K562 (cell line): Measurements from ENCODE around the gene KIF5C. TPM values are rescaled to one million over a fixed set of nuclear protein-coding genes. Genes with fewer than 3 reads are reported as not detected.

Experiments used
- ATAC-seq: fragments of 200-7000 bp; cut with Tn5 transposase; 3 replicates; pipeline ENCODE4 v1.9.1; 2020; ENCODE audit warnings: moderate library complexity
- BruUV-seq: library from RNA; stranded (reverse); fragments of 400-500 nt; replicated peaks from 2 replicates; lab custom pipeline; 2021; lab: Mats Ljungman, UMichigan
- CTCF ChIA-PET: fragments of 300-600 bp; formaldehyde crosslinking; extraction: SDS; loops from one replicate; lab custom pipeline; 2021; ENCODE audit warnings: low intra/inter-chr PET ratio; lab: Yijun Ruan, JAX
- POLR2A ChIA-PET: fragments of 300-600, 350-650 bp; sonication (Branson Sonifier 250); formaldehyde crosslinking; extraction: SDS; loops from one replicate; lab custom pipeline; 2021; ENCODE audit warnings: antibody characterized with exemption, inconsistent platforms; lab: Yijun Ruan, JAX
- DNase-seq, 4 experiments: peaks; one replicate each; pipeline versions ENCODE4 v3.0.0 to v3.0.0-alpha.2; 2011 to 2018; ENCODE audit warnings: low spot score in 3 of 4, mixed read lengths in 3 of 4; ENCODE audit errors: extremely low read depth in 1 of 4
- FAIRE-seq: peaks from 2 replicates; lab custom pipeline; 2011; peaks lifted over from hg19 to GRCh38; lab: Jason Lieb, UNC
- H2AFZ ChIP-seq: 2 replicates; pipeline ENCODE4 v1.6.0; 2011; ENCODE audit warnings: low read depth, low read length, control low read depth, inconsistent platforms
- H3K27ac ChIP-seq: fragments of 200-600 bp; 3 replicates; pipeline ENCODE4 v1.8.0; 2011; ENCODE audit warnings: low read depth, mild to moderate bottlenecking, control low read depth, inconsistent platforms, low read length, moderate library complexity, mixed read lengths; ENCODE audit errors: extremely low read depth
- H3K27me3 ChIP-seq, 2 experiments: fragments of 300-600 bp in 1 of 2; 2 replicates in 1 of 2; 3 replicates in 1 of 2; pipeline versions ENCODE4 v1.6.0 to v1.8.0; 2011; ENCODE audit warnings: inconsistent platforms in 2 of 2, low read length in 2 of 2, mild to moderate bottlenecking in 1 of 2, mixed read lengths in 1 of 2, moderate library complexity in 1 of 2; ENCODE audit not compliant: control insufficient read depth in 2 of 2, insufficient read depth in 2 of 2
- H3K36me3 ChIP-seq: fragments of 300-600 bp; 3 replicates; pipeline ENCODE4 v1.8.0; 2011; ENCODE audit warnings: mild to moderate bottlenecking, low read length, inconsistent platforms; ENCODE audit not compliant: control insufficient read depth, insufficient read depth
- H3K4me1 ChIP-seq, 2 experiments: fragments of 200-600 bp in 1 of 2; replicated peaks in 1 of 2; 2 replicates in 1 of 2; 3 replicates in 1 of 2; pipeline versions ENCODE4 v1.5.1 to v1.8.0; 2011; ENCODE audit warnings: inconsistent platforms in 2 of 2, low read length in 2 of 2, mild to moderate bottlenecking in 1 of 2, mixed read lengths in 1 of 2, moderate library complexity in 1 of 2; ENCODE audit not compliant: control insufficient read depth in 2 of 2, insufficient read depth in 2 of 2
- H3K4me2 ChIP-seq: 2 replicates; pipeline ENCODE4 v1.6.1; 2011; ENCODE audit warnings: low read length, control low read depth, inconsistent platforms, mixed read lengths; ENCODE audit not compliant: insufficient read depth
- H3K4me3 ChIP-seq: fragments of 200-600 bp; sonication (generic), shearing (Covaris generic); 2 replicates; pipeline ENCODE4 v1.5.1; 2016; ENCODE audit warnings: control low read depth, inconsistent platforms
- H3K79me2 ChIP-seq: fragments of 200-600 bp; 3 replicates; pipeline ENCODE4 v1.8.0; 2011; ENCODE audit warnings: low read length, inconsistent platforms; ENCODE audit not compliant: control insufficient read depth, insufficient read depth
- H3K9ac ChIP-seq, 2 experiments: 2 replicates each; pipeline versions ENCODE4 v1.6.0 to v1.6.1; 2011; ENCODE audit warnings: low read depth in 2 of 2, low read length in 2 of 2, control low read depth in 1 of 2, inconsistent platforms in 1 of 2, mild to moderate bottlenecking in 1 of 2, mixed read lengths in 1 of 2; ENCODE audit not compliant: insufficient read depth in 1 of 2
- H3K9me1 ChIP-seq: one replicate; pipeline ENCODE4 v1.6.0; 2011; ENCODE audit warnings: inconsistent platforms, mild to moderate bottlenecking, low read length, moderate library complexity; ENCODE audit not compliant: control insufficient read depth, insufficient read depth
- H3K9me3 ChIP-seq: replicated peaks from 2 replicates; pipeline ENCODE4 v1.5.1; 2011; ENCODE audit warnings: low read depth, low read length, inconsistent platforms; ENCODE audit not compliant: control insufficient read depth, insufficient read depth
- H4K20me1 ChIP-seq: replicated peaks from 2 replicates; pipeline ENCODE4 v1.6.1; 2011; ENCODE audit warnings: low read length, inconsistent platforms, mixed read lengths; ENCODE audit not compliant: control insufficient read depth, insufficient read depth
- ARID1B ChIP-seq: fragments of 450-650 bp; IDR thresholded peaks from 2 replicates; pipeline ENCODE4 v1.6.1; 2016; ENCODE audit warnings: antibody characterized with exemption, mild to moderate bottlenecking, inconsistent platforms
- CBX1 ChIP-seq: sonication (generic); IDR thresholded peaks from 2 replicates; pipeline ENCODE4 v1.6.1; 2016; ENCODE audit warnings: antibody characterized with exemption, low read depth, mild to moderate bottlenecking
- COPS2 ChIP-seq: fragments of 450-650 bp; conservative IDR thresholded peaks from 2 replicates; pipeline ENCODE4 v1.6.1; 2016; ENCODE audit warnings: mild to moderate bottlenecking, moderate library complexity
- CTBP1 ChIP-seq: fragments of 450-650 bp; IDR thresholded peaks from 2 replicates; pipeline ENCODE4 v1.6.1; 2016; ENCODE audit warnings: borderline replicate concordance
- HDAC1 ChIP-seq, 2 experiments: fragments of 450-650 bp; IDR thresholded peaks; 2 replicates each; pipeline ENCODE4 v1.6.1; 2016 to 2017; ENCODE audit warnings: inconsistent platforms in 1 of 2, mild to moderate bottlenecking in 1 of 2, moderate library complexity in 1 of 2
- KDM1A ChIP-seq, 2 experiments: fragments of 450-650 bp; IDR thresholded peaks; 2 replicates each; pipeline ENCODE4 v1.6.1; 2016; ENCODE audit warnings: mild to moderate bottlenecking in 2 of 2
- MEIS2 ChIP-seq: fragments of 450-650 bp; IDR thresholded peaks from 2 replicates; pipeline ENCODE4 v1.6.1; 2014; ENCODE audit warnings: mild to moderate bottlenecking; ENCODE audit not compliant: partially characterized antibody
- MLLT1 ChIP-seq, 2 experiments: fragments of 450-650 bp; IDR thresholded peaks; 2 replicates each; pipeline ENCODE4 v1.6.1; 2016
- MTA2 ChIP-seq: fragments of 450-650 bp; IDR thresholded peaks from 2 replicates; pipeline ENCODE4 v1.6.1; 2016; ENCODE audit warnings: low read depth
- PBX2 ChIP-seq, 2 experiments: IDR thresholded peaks in 1 of 2; conservative IDR thresholded peaks in 1 of 2; 2 replicates each; pipeline ENCODE4 v1.6.1; 2016; ENCODE audit warnings: low read depth in 2 of 2, mild to moderate bottlenecking in 1 of 2, missing compliant biosample characterization in 1 of 2, missing genetic modification characterization in 1 of 2, moderate library complexity in 1 of 2
- PHF20 ChIP-seq: fragments of 450-650 bp; IDR thresholded peaks from 2 replicates; pipeline ENCODE4 v1.6.1; 2018; ENCODE audit not compliant: partially characterized antibody
- PHF21A ChIP-seq: fragments of 450-650 bp; IDR thresholded peaks from 2 replicates; pipeline ENCODE4 v1.6.1; 2017; ENCODE audit warnings: low read depth, borderline replicate concordance
- RBM15 ChIP-seq: fragments of 200-400 bp; formaldehyde crosslinking; IDR thresholded peaks from 2 replicates; pipeline ENCODE4 v1.6.1; 2018; ENCODE audit warnings: mild to moderate bottlenecking, low read length, moderate library complexity; ENCODE audit not compliant: insufficient read depth
- RHOXF2B ChIP-seq: fragments of 250-450 bp; sonication (Bioruptor Pico); conservative IDR thresholded peaks from 2 replicates; pipeline ENCODE4 v1.5.1; 2021
- SIN3B ChIP-seq: fragments of 450-650 bp; IDR thresholded peaks from 2 replicates; pipeline ENCODE4 v1.6.1; 2017; ENCODE audit warnings: low read depth, mild to moderate bottlenecking, moderate library complexity
- SOX6 ChIP-seq: fragments of 450-650 bp; IDR thresholded peaks from 2 replicates; pipeline ENCODE4 v1.6.1; 2014; ENCODE audit warnings: mild to moderate bottlenecking
- TAL1 ChIP-seq: fragments of 450-650 bp; IDR thresholded peaks from 2 replicates; pipeline ENCODE4 v1.6.1; 2016; ENCODE audit warnings: mild to moderate bottlenecking
- TCF3 ChIP-seq: sonication (generic); formaldehyde crosslinking; IDR thresholded peaks from 2 replicates; pipeline ENCODE4 v1.4.0; 2020; ENCODE audit warnings: mild to moderate bottlenecking, missing genetic modification reagents
- TEAD4 ChIP-seq, 2 experiments: sonication (generic) in 1 of 2; formaldehyde crosslinking in 1 of 2; IDR thresholded peaks; 2 replicates each; pipeline versions ENCODE4 v1.6.1 to v1.8.0; 2012 to 2022; ENCODE audit warnings: borderline replicate concordance in 1 of 2, inconsistent platforms in 1 of 2, low read length in 1 of 2, mild to moderate bottlenecking in 1 of 2, missing genetic modification reagents in 1 of 2
- ZNF766 ChIP-seq: fragments of 200-800 bp; sonication (Bioruptor generic); conservative IDR thresholded peaks from 2 replicates; pipeline ENCODE4 v1.6.1; 2016; ENCODE audit warnings: missing genetic modification characterization, missing compliant biosample characterization
- ZNF77 ChIP-seq: fragments of 250-450 bp; sonication (Bioruptor Pico); IDR thresholded peaks from 2 replicates; pipeline ENCODE4 v1.5.0; 2020
- ZNF785 ChIP-seq: fragments of 250-450 bp; sonication (Bioruptor Pico); IDR thresholded peaks from 2 replicates; pipeline ENCODE4 v1.4.0; 2020; ENCODE audit warnings: mild to moderate bottlenecking
- WGBS: fragments of 100-300 bp; shearing (Covaris generic); methylation state at CpG from one replicate; pipeline ENCODE4 v1.1.6; 2016; ENCODE audit warnings: low coverage, mixed read lengths; ENCODE audit not compliant: insufficient coverage; ENCODE audit errors: missing lambda C conversion rate; 5-methylcytosine and 5-hydroxymethylcytosine counted together
- in situ Hi-C: fragments of 300-500 bp; cut with MboI; formaldehyde crosslinking; loops from 4 replicates; pipeline ENCODE4 v1.15.0; 2018; ENCODE audit warnings: inconsistent platforms, mixed read lengths
- intact Hi-C: fragments of 100-400 bp; cut with micrococcal nuclease; formaldehyde crosslinking; loops from 2 replicates; pipeline ENCODE4 v1.14.2; 2022
- polyA plus RNA-seq, 8 experiments: library from polyadenylated mRNA; depleted of rRNA in 4 of 8; stranded (reverse) in 5 of 8; unstranded in 3 of 8; fragments of >200 nt; fragmentation: Nextera tagmentation in 2 of 8; fragmentation: Illumina TruSeq in 1 of 8; extraction: Ambion mirVana in 2 of 8; extraction: Trizol in 1 of 8; gene quantifications; 2 replicates each; pipeline versions ENCODE4 v1.2.1 to v1.2.3, GENCODE V29; 2011 to 2014; ENCODE audit warnings: inconsistent platforms in 1 of 8, missing spikeins in 1 of 8
- total RNA-seq, 7 experiments: library from RNA; depleted of rRNA in 6 of 7; stranded (reverse); fragments of >200 nt in 6 of 7; fragmentation: Illumina TruSeq in 2 of 7; extraction: Trizol in 2 of 7; gene quantifications; 2 replicates each; pipeline versions ENCODE4 v1.2.1 to v1.2.3, GENCODE V29; 2011 to 2021; ENCODE audit warnings: low replicate concordance in 1 of 7

Gene KIF5C
- total and polyA plus RNA-seq, 9 of the 15 experiments (the other 6 are each of a cell fraction or from before 2014, with no cell fraction given), result 0.01 to 0.09 (median 0.01) TPM; not detected in 6

DNA sequence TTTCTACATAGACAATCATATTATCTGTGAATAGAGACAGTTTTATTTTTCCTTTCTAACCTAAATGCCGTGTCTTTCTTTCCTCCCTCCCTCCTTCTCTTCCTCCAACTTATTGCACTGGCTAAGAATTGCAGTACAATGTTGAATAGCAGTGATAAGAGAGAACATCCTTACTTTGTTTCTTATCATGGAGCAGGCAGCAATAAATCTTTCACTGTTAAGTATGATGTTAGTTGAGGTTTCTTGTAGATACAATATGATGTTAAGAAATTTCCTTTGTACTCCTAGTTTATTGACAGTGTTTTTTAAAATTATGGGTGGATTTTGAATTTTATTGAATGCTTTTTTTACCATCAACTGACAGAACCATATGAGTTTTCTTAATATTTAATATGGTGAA is 169.5 kb downstream of the KIF5C start:
- no peak for ATAC-seq
- CTCF ChIA-PET, result interaction anchor here (1.1 kb wide), 1 partner anchor 8 kb away, joined by 3 read pairs; no protein-coding TSS in a partner anchor
- no peaks in the 10 kb centered on the region for H3K9me3 ChIP-seq
- H3K36me3 ChIP-seq, result no peaks in the 10 kb centered on the region
- H2AFZ ChIP-seq, result no peak overlapping the region
- intact Hi-C loops (no loop called here), in situ Hi-C loops (no loop called here)
- H3K4me1 ChIP-seq, result no peaks in the 10 kb centered on the region
- H3K79me2 ChIP-seq, result no peaks in the 10 kb centered on the region
- H3K27me3 ChIP-seq, result peaks cover 0 to 2% of the 10 kb centered on the region in 2 experiments; a peak in 2 of 5 replicates
- WGBS, result 5% methylated on average over 1 of the region's 1 CpG
- BruUV-seq, result no TSS peak
- no peak overlapping the region for H3K4me3 ChIP-seq
- H3K4me2 ChIP-seq, result no peak overlapping the region
- H4K20me1 ChIP-seq, result no peaks in the 10 kb centered on the region
- POLR2A ChIA-PET, result no interaction called here
- no peak for FAIRE-seq
- no peak overlapping the region for H3K27ac ChIP-seq
- DNase-seq, result no peak
- no peak overlapping the region for H3K9ac ChIP-seq
- H3K9me1 ChIP-seq, result no peaks in the 10 kb centered on the region
- TF ChIP-seq SIN3B (no peak), MLLT1 (IDR thresholded peaks at IDR 0.05) (no peak), TAL1 (peak; percentile 51), PBX2 (CRISPR knock-in tag; IDR thresholded peaks at IDR 0.05; ENCODE audit: low read depth) (no peak), PBX2 (tag; conservative IDR thresholded peaks at IDR 0.05; ENCODE audit: low read depth) (peak; percentile 66; the same call in 1 of the 2 replicates), MEIS2 (peak; percentile 93), CBX1 (no peak), PHF21A (no peak), RBM15 (no peak), HDAC1 (IDR thresholded peaks at IDR 0.05) (0 out of 4 replicates have a peak, but pooled peaks of 1 of the 2 experiments have one; percentile 36), RHOXF2B (CRISPR knock-in tag) (no peak), MTA2 (0 out of 2 replicates have a peak, but pooled peaks have one; percentile 24), ZNF785 (CRISPR knock-in tag) (no peak), KDM1A (IDR thresholded peaks at IDR 0.05) (peak; percentile 54 to 58), TCF3 (CRISPR knock-in tag) (peak; percentile 37; the same call in 1 of the 2 replicates), COPS2 (no peak), ZNF766 (CRISPR knock-in tag) (peak; percentile 98), ZNF77 (no peak), ARID1B (peak; percentile 65), TEAD4 (IDR thresholded peaks at IDR 0.05; ENCODE audit: low read length) (peak; percentile 53), TEAD4 (CRISPR knock-in tag; IDR thresholded peaks at IDR 0.05; ENCODE audit: borderline replicate concordance) (no peak), CTBP1 (no peak), SOX6 (peak; percentile 54; the same call in 1 of the 2 replicates), PHF20 (no peak)
